Measurements from ENCODE around the gene PRKCA. TPM values are rescaled to one million over a fixed set of nuclear protein-coding genes. Genes with fewer than 3 reads are reported as not detected.

Gene PRKCA
- total and polyA plus RNA-seq, 2 of the 13 experiments (the other 11 are each of a cell fraction or from before 2014, with no cell fraction given), result 18.5 to 21.5 TPM

DNA sequence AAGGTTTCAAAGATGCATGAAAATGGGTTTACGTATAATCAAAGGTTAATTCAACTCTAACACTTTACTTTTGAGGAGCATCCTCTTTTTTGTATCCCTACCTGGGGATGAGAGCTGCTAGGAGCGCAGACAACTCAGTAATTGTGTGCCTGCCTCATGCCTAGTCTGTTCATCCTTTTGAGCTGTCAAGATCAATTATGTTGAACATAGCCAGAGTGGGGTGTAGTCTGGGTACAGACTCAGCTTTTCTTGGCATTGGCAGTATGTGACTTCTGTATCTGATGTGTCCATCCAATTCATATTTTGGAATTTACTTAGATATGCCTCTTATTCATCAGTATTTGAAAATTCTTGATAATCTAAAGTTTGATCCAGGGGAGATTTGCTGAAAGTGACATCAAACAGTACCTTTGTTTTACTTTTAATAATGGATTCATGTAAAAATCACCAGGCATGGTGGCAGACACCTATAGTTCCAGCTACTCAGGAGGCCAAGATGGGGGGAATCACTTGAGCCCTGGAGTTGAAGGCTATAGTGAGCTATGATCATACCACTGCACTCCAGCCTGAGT is 24.1 kb downstream of the PRKCA start:
- H3K27ac ChIP-seq (ENCODE audit: extremely low read length, insufficient read depth, low read length), result no peak overlapping the region
- no peak overlapping the region for H3K4me2 ChIP-seq (ENCODE audit: low read depth, low read length)
- peaks cover 6% of the 10 kb centered on the region for H3K9me3 ChIP-seq (ENCODE audit: low read length)
- H3K27me3 ChIP-seq (ENCODE audit: control insufficient read depth in 1 of 2, insufficient read depth in 2 of 2, low read length in 2 of 2), result no peaks in the 10 kb centered on the region
- 97% methylated on average over 2 of the region's 2 CpGs for WGBS (ENCODE audit: low lambda C conversion rate)
- peaks cover 30% of the 10 kb centered on the region for H3K4me1 ChIP-seq (ENCODE audit: insufficient read depth, low read length)
- BruUV-seq (replicated peaks), result no TSS peak
- CTCF ChIA-PET (ENCODE audit: low intra/inter-chr PET ratio, low total read pairs), result no interaction called here
- H4K20me1 ChIP-seq (ENCODE audit: insufficient read depth, low read length), result no peaks in the 10 kb centered on the region
- H3K36me3 ChIP-seq (replicated peaks in 1 of 2; ENCODE audit: control insufficient read depth in 1 of 2, insufficient read depth in 2 of 2, low read length in 2 of 2), result peaks cover 3 to 9% of the 10 kb centered on the region in 2 experiments; a peak in 3 of 5 replicates
- ATAC-seq (no peak), FAIRE-seq (no peak), DNase-seq (ENCODE audit: low spot score) (no peak)
- H3K4me3 ChIP-seq (replicated peaks in 1 of 3; ENCODE audit: insufficient read depth in 1 of 3, low read depth in 2 of 3, low read length in 3 of 3), result no peak overlapping the region
- in situ Hi-C loops (cut with HindIII; ENCODE audit: extremely low pct_ligation_motif_present, low pct_unique_long_range_greater_than_20kb), result no loop called here
- H3K9ac ChIP-seq (ENCODE audit: insufficient read depth, low read depth, low read length), result no peak overlapping the region
- peaks cover 70% of the 10 kb centered on the region for H3K79me2 ChIP-seq (ENCODE audit: insufficient read depth, low read length)
- intact Hi-C loops (cut with micrococcal nuclease; ENCODE audit: unreplicated experiment), result no loop called here
- POLR2A ChIA-PET, result no interaction called here
- H2AFZ ChIP-seq (ENCODE audit: low read length), result no peak overlapping the region
- TF ChIP-seq MLLT10 (CRISPR knock-in tag; IDR thresholded peaks at IDR 0.05), result no peak
- no peak for TF ChIP-seq GATAD2A (CRISPR knock-in tag; IDR thresholded peaks at IDR 0.05)
- TF ChIP-seq U2AF2 (IDR thresholded peaks at IDR 0.05; ENCODE audit: low read depth, low read length), result no peak
- TF ChIP-seq, protein P1, sequence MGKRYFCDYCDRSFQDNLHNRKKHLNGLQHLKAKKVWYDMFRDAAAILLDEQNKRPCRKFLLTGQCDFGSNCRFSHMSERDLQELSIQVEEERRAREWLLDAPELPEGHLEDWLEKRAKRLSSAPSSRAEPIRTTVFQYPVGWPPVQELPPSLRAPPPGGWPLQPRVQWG (CRISPR knock-in tag; IDR thresholded peaks at IDR 0.05; ENCODE audit: borderline replicate concordance, low read depth), result no peak
- TF ChIP-seq ISX (CRISPR knock-in tag; conservative IDR thresholded peaks at IDR 0.05), result no peak
- TF ChIP-seq ZSCAN12 (CRISPR knock-in tag; IDR thresholded peaks at IDR 0.05), result no peak
- no peak for TF ChIP-seq NFYC (CRISPR knock-in tag; IDR thresholded peaks at IDR 0.05)
- TF ChIP-seq SUZ12 (IDR thresholded peaks at IDR 0.05; ENCODE audit: low read depth, low read length), result no peak
- TF ChIP-seq, protein P2, sequence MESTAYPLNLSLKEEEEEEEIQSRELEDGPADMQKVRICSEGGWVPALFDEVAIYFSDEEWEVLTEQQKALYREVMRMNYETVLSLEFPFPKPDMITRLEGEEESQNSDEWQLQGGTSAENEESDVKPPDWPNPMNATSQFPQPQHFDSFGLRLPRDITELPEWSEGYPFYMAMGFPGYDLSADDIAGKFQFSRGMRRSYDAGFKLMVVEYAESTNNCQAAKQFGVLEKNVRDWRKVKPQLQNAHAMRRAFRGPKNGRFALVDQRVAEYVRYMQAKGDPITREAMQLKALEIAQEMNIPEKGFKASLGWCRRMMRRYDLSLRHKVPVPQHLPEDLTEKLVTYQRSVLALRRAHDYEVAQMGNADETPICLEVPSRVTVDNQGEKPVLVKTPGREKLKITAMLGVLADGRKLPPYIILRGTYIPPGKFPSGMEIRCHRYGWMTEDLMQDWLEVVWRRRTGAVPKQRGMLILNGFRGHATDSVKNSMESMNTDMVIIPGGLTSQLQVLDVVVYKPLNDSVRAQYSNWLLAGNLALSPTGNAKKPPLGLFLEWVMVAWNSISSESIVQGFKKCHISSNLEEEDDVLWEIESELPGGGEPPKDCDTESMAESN (CRISPR knock-in tag; conservative IDR thresholded peaks at IDR 0.05), result no peak

Measured in HepG2 (cell line).